Activated gamma-delta T cell (primary cell): Measurements from ENCODE around the gene ADAR.
"Not testable (repeated sequence)": the region's sequence is repeated elsewhere in the genome, so short reads cannot be mapped to it uniquely, and the experiment has no call there.

Experiments used
- DNase-seq: peaks from one replicate; lab custom pipeline; 2025; lab: John Stamatoyannopoulos, UW
- total RNA-seq, 2 donors: gene quantifications; one replicate each; lab custom pipeline; 2026; lab: John Stamatoyannopoulos, UW

ADAR gene
- 510 to 534 reads per million in 2 donors for total RNA-seq

- DNase-seq = peak; percentile 67
These were observed at the start of gene ADAR for GRCh38 chr1:154607609-154608396. TSS of gene ADAR (minus strand) at chr1:154608186. CDS start at chr1:154608006, 180 bp downstream.

- no peak for DNase-seq
These were observed 49.6 kb upstream of the ADAR start for GRCh38 chr1:154657556-154657955.

- no peak for DNase-seq
These were observed 44.9 kb upstream of the ADAR start for GRCh38 chr1:154652893-154653292.

GRCh38 chr1:154644724-154645123 is 36.7 kb upstream of the ADAR start:
- not testable (repeated sequence) for DNase-seq

- no peak for DNase-seq
These were observed 33.5 kb upstream of the ADAR start for GRCh38 chr1:154641534-154641933.

- DNase-seq = no peak
These were observed 31.9 kb upstream of the ADAR start for GRCh38 chr1:154639876-154640275.

GRCh38 chr1:154635171-154635570 is 27.2 kb upstream of the ADAR start:
- no peak for DNase-seq

- DNase-seq = no peak
These were observed 21.7 kb upstream of the ADAR start for GRCh38 chr1:154629675-154630073.

GRCh38 chr1:154629061-154629674 is 21.2 kb upstream of the ADAR start:
- DNase-seq = no peak

- no peak for DNase-seq
These were observed 20.1 kb upstream of the ADAR start for GRCh38 chr1:154628121-154628405.

GRCh38 chr1:154627257-154628120 is 19.5 kb upstream of the ADAR start:
- DNase-seq = peak; percentile 63

GRCh38 chr1:154626456-154627256 is 18.7 kb upstream of the ADAR start:
- DNase-seq = no peak

GRCh38 chr1:154624746-154625643 is 17.0 kb upstream of the ADAR start:
- DNase-seq = no peak

- no peak for DNase-seq
These were observed 15.4 kb upstream of the ADAR start for GRCh38 chr1:154623358-154623757.

GRCh38 chr1:154622503-154623039 is 14.6 kb upstream of the ADAR start:
- no peak for DNase-seq

- DNase-seq = no peak
These were observed 13.9 kb upstream of the ADAR start for GRCh38 chr1:154621875-154622274.

- DNase-seq = no peak
These were observed 12.8 kb upstream of the ADAR start for GRCh38 chr1:154620751-154621150.

GRCh38 chr1:154619181-154619948 is 11.4 kb upstream of the ADAR start:
- no peak for DNase-seq

GRCh38 chr1:154616659-154617345 is 8.8 kb upstream of the ADAR start:
- no peak for DNase-seq
